CD4-positive, alpha-beta T cell (primary cell): ENCODE results near the gene RUNX1. TPM values are rescaled to one million over a fixed set of nuclear protein-coding genes. Genes with fewer than 3 reads are reported as not detected.
"Not testable (repeated sequence)": the region's sequence is repeated elsewhere in the genome, so short reads cannot be mapped to it uniquely, and the experiment has no call there.

Experiments used
- ATAC-seq: fragments of 200-7000 bp; cut with Tn5 transposase; one replicate; pipeline ENCODE4 v1.10.0; 2022; ENCODE audit warnings: mild to moderate bottlenecking; ENCODE audit not compliant: poor library complexity
- CTCF ChIA-PET: fragments of 350-600 bp; sonication (Branson Sonifier 250); formaldehyde crosslinking; loops from one replicate; lab custom pipeline; 2021; ENCODE audit warnings: antibody characterized with exemption, inconsistent platforms; lab: Charles Lee
- POLR2A ChIA-PET: fragments of 350-600 bp; sonication (Branson Sonifier 250); formaldehyde crosslinking; loops from one replicate; lab custom pipeline; 2021; ENCODE audit warnings: antibody characterized with exemption, inconsistent platforms; lab: Charles Lee
- DNase-seq, 14 experiments: peaks; one replicate each; pipeline ENCODE4 v3.0.0-alpha.2; 2013 to 2020; ENCODE audit warnings: mixed read lengths in 2 of 14
- H3K27ac ChIP-seq, 2 donors: one replicate each; pipeline versions ENCODE4 v1.5.1 to v1.7.0; 2013; ENCODE audit warnings: low read length in 2 of 2, low read depth in 1 of 2, mild to moderate bottlenecking in 1 of 2
- H3K27me3 ChIP-seq, 2 experiments: 1 replicate in 1 of 2; 2 replicates in 1 of 2; pipeline versions ENCODE4 v1.6.1 to v1.7.0; 2013; ENCODE audit warnings: low read length in 2 of 2, control low read depth in 1 of 2, mild to moderate bottlenecking in 1 of 2, moderate library complexity in 1 of 2; ENCODE audit not compliant: insufficient read depth in 2 of 2, control insufficient read depth in 1 of 2
- H3K36me3 ChIP-seq: one replicate; pipeline ENCODE4 v1.6.1; 2013; ENCODE audit warnings: low read length, control low read depth; ENCODE audit not compliant: insufficient read depth
- H3K4me1 ChIP-seq: one replicate; pipeline ENCODE4 v1.6.1; 2013; ENCODE audit warnings: low read length, control low read depth; ENCODE audit not compliant: insufficient read depth
- H3K4me3 ChIP-seq: one replicate; pipeline ENCODE4 v1.5.1; 2013; ENCODE audit warnings: mild to moderate bottlenecking, low read length, moderate library complexity
- H3K9me3 ChIP-seq, 2 experiments: 1 replicate in 1 of 2; 2 replicates in 1 of 2; pipeline versions ENCODE4 v1.6.1 to v1.7.0; 2013; ENCODE audit warnings: low read length in 2 of 2, mild to moderate bottlenecking in 2 of 2, control low read depth in 1 of 2, moderate library complexity in 1 of 2; ENCODE audit not compliant: control insufficient read depth in 1 of 2, insufficient read depth in 1 of 2
- H3K27ac Mint-ChIP-seq: one replicate; pipeline ENCODE4 v1.8.0; 2020; ENCODE audit warnings: mixed read lengths
- H3K27me3 Mint-ChIP-seq: one replicate; pipeline ENCODE4 v1.8.0; 2021; ENCODE audit warnings: mixed read lengths
- H3K36me3 Mint-ChIP-seq: one replicate; pipeline ENCODE4 v1.8.0; 2021; ENCODE audit warnings: low read depth, mixed read lengths
- H3K4me1 Mint-ChIP-seq: one replicate; pipeline ENCODE4 v1.8.0; 2021; ENCODE audit warnings: low read depth, mixed read lengths
- H3K4me3 Mint-ChIP-seq: one replicate; pipeline ENCODE4 v1.8.0; 2020; ENCODE audit warnings: mild to moderate bottlenecking, mixed read lengths
- H3K9me3 Mint-ChIP-seq: one replicate; pipeline ENCODE4 v1.8.0; 2020; ENCODE audit warnings: mixed read lengths
- CTCF ChIP-seq: fragments of 200-600 bp; IDR thresholded peaks from one replicate; pipeline ENCODE4 v1.8.0; 2022; ENCODE audit warnings: antibody characterized with exemption, mild to moderate bottlenecking
- intact Hi-C, 2 experiments: fragments of 100-400 bp; cut with DNase I in 1 of 2; cut with micrococcal nuclease in 1 of 2; formaldehyde crosslinking; loops; one replicate each; pipeline versions ENCODE4 v1.15.1 to v1.9.0; 2023 to 2025; cut with DNase I, micrococcal nuclease
- total RNA-seq, 174 experiments: library from RNA in 2 of 174; stranded (reverse) in 2 of 174; gene quantifications; one replicate each; pipeline ENCODE4 v1.2.3 and lab custom pipeline; 2021 to 2026

Gene RUNX1
- total RNA-seq, 2 experiments from 2014 or later, result 71.7 to 74.3 TPM

GRCh38 chr21:34956416-34957316, 92.4 kb downstream of the RUNX1 start:
- no peaks in the 10 kb centered on the region for H3K27me3 Mint-ChIP-seq
- Histone ChIP-seq H3K4me1 (peaks cover 42% of the 10 kb centered on the region), H3K27me3 (no peaks in the 10 kb centered on the region), H3K9me3 (no peaks in the 10 kb centered on the region), H3K4me3 (no peak overlapping the region), H3K27ac (no peak overlapping the region), H3K36me3 (peaks cover 32% of the 10 kb centered on the region)
- POLR2A ChIA-PET, result interaction anchor here (0.6 to 1.9 kb wide), 10 partner anchors 10 to 90 kb away, joined by 3 to 6 read pairs (median 4); no protein-coding TSS in a partner anchor
- H3K36me3 Mint-ChIP-seq, result peaks cover 77% of the 10 kb centered on the region
- ATAC-seq (no peak), DNase-seq (no peak)
- no peak overlapping the region for H3K4me3 Mint-ChIP-seq
- CTCF ChIA-PET, result interaction anchor here (0.9 to 2.6 kb wide), 7 partner anchors 10 to 95 kb away, joined by 3 to 8 read pairs (median 4); no protein-coding TSS in a partner anchor
- H3K27ac Mint-ChIP-seq, result peak overlapping the region; percentile 34
- intact Hi-C loops, result no loop called here
- no peak for TF ChIP-seq CTCF
- no peaks in the 10 kb centered on the region for H3K9me3 Mint-ChIP-seq
- peaks cover 88% of the 10 kb centered on the region for H3K4me1 Mint-ChIP-seq

GRCh38 chr21:34953950-34954349, 95.2 kb downstream of the RUNX1 start:
- no peak overlapping the region for H3K4me3 ChIP-seq
- H3K9me3 ChIP-seq, result no peaks in the 10 kb centered on the region
- ChIA-PET POLR2A (interaction anchor here (1.3 to 3.3 kb wide), 5 partner anchors 9 to 62 kb away, joined by 3 to 20 read pairs (median 11); no protein-coding TSS in a partner anchor), CTCF (interaction anchor here (2.7 kb wide), 1 partner anchor 12 kb away, joined by 8 read pairs; no protein-coding TSS in a partner anchor)
- intact Hi-C loops, result loop anchor here in 1 of 2 experiments (2.0 kb wide), 1 partner anchor 15 kb away; no protein-coding TSS in a partner anchor
- Mint-ChIP-seq H3K36me3 (peaks cover 58% of the 10 kb centered on the region), H3K4me1 (peaks cover 81% of the 10 kb centered on the region), H3K27me3 (no peaks in the 10 kb centered on the region), H3K9me3 (no peaks in the 10 kb centered on the region), H3K27ac (peak overlapping the region; percentile 80), H3K4me3 (no peak overlapping the region)
- DNase-seq (no peak), ATAC-seq (no peak)
- peaks cover 47% of the 10 kb centered on the region for H3K4me1 ChIP-seq
- no peaks in the 10 kb centered on the region for H3K27me3 ChIP-seq
- no peak overlapping the region for H3K27ac ChIP-seq
- H3K36me3 ChIP-seq, result peaks cover 23% of the 10 kb centered on the region
- TF ChIP-seq CTCF, result no peak

GRCh38 chr21:34952701-34953100, 96.4 kb downstream of the RUNX1 start:
- ATAC-seq, result peak; percentile 44
- peaks cover 22% of the 10 kb centered on the region for H3K36me3 ChIP-seq

GRCh38 chr21:34951868-34952267, 97.2 kb downstream of the RUNX1 start:
- POLR2A ChIA-PET, H3K27me3 ChIP-seq, H3K9me3 ChIP-seq, H3K9me3 Mint-ChIP-seq, ATAC-seq, H3K27ac ChIP-seq, H3K4me3 Mint-ChIP-seq, H3K27me3 Mint-ChIP-seq, DNase-seq, H3K4me3 ChIP-seq: not testable (repeated sequence)
- peaks cover 44% of the 10 kb centered on the region for H3K36me3 Mint-ChIP-seq
- H3K36me3 ChIP-seq, result peaks cover 15% of the 10 kb centered on the region
- intact Hi-C loops, result loop anchor here in 1 of 2 experiments (2.0 kb wide), 2 partner anchors 15 to 17 kb away; no protein-coding TSS in a partner anchor
- H3K27ac Mint-ChIP-seq, result peak overlapping the region; percentile 7
- peaks cover 47% of the 10 kb centered on the region for H3K4me1 ChIP-seq
- peaks cover 78% of the 10 kb centered on the region for H3K4me1 Mint-ChIP-seq
- CTCF ChIA-PET, result interaction anchor here (2.2 to 2.7 kb wide), 2 partner anchors 9 to 10 kb away, joined by 7 to 8 read pairs; no protein-coding TSS in a partner anchor

More at GRCh38 chr21:34952701-34953100, 96.4 kb downstream of the RUNX1 start:
- H3K4me1 Mint-ChIP-seq, result peaks cover 78% of the 10 kb centered on the region
- Histone ChIP-seq H3K27me3 (no peaks in the 10 kb centered on the region), H3K4me1 (peaks cover 51% of the 10 kb centered on the region), H3K9me3 (no peaks in the 10 kb centered on the region), H3K27ac (no peak overlapping the region), H3K4me3 (no peak overlapping the region)
- H3K4me3 Mint-ChIP-seq, result peak overlapping the region; percentile 55
- peak in 1 of 14 experiments; percentile 32 for DNase-seq
- CTCF ChIA-PET, result interaction anchor here (1.2 to 2.7 kb wide), 3 partner anchors 11 to 16 kb away, joined by 4 to 8 read pairs (median 4); no protein-coding TSS in a partner anchor
- TF ChIP-seq CTCF, result no peak
- H3K36me3 Mint-ChIP-seq, result peaks cover 52% of the 10 kb centered on the region
- intact Hi-C loops, result loop anchor here in 1 of 2 experiments (2.0 kb wide), 1 partner anchor 16 kb away; no protein-coding TSS in a partner anchor
- no peaks in the 10 kb centered on the region for H3K27me3 Mint-ChIP-seq
- no peaks in the 10 kb centered on the region for H3K9me3 Mint-ChIP-seq
- POLR2A ChIA-PET, result interaction anchor here (0.6 to 3.3 kb wide), 6 partner anchors 11 to 37 kb away, joined by 3 to 20 read pairs (median 4); no protein-coding TSS in a partner anchor
- peak overlapping the region; percentile 80 for H3K27ac Mint-ChIP-seq
